22Rv1 (cell line): ENCODE measurements around the gene POT1.
"Not testable (repeated sequence)": the region's sequence is repeated elsewhere in the genome, so short reads cannot be mapped to it uniquely, and the experiment has no call there.

Source experiments
- H3K27ac ChIP-seq: fragments of 450-650 bp; 2 replicates; pipeline ENCODE4 v1.5.1; 2017
- CTCF ChIP-seq: fragments of 450-650 bp; IDR thresholded peaks from 2 replicates; pipeline ENCODE4 v1.5.1; 2017; ENCODE audit warnings: mild to moderate bottlenecking
- ZFX ChIP-seq: fragments of 450-650 bp; IDR thresholded peaks from 2 replicates; pipeline ENCODE4 v1.6.1; 2017; ENCODE audit warnings: antibody characterized with exemption, borderline replicate concordance

The POT1 gene

GRCh38 chr7:124929467-124930172 lies at the start of gene POT1:
TSS of gene POT1 (minus strand) at chr7:124929825. CDS start at chr7:124897173, 32,652 bp downstream.
- H3K27ac ChIP-seq: peak within 1 kb of the TSS; percentile 80
- TF ChIP-seq CTCF (no peak), ZFX (no peak)

- H3K27ac ChIP-seq: not testable (repeated sequence)
Observed at GRCh38 chr7:124975131-124975530, 45.5 kb upstream of the POT1 start.

GRCh38 chr7:124965553-124965952 lies 35.9 kb upstream of the POT1 start:
- TF ChIP-seq ZFX (no peak), CTCF (no peak)
- no peak overlapping the region for H3K27ac ChIP-seq

GRCh38 chr7:124959676-124960075 lies 30.1 kb upstream of the POT1 start:
- no peak for TF ChIP-seq CTCF
- TF ChIP-seq ZFX: no peak
- no peak overlapping the region for H3K27ac ChIP-seq

- not testable (repeated sequence) for H3K27ac ChIP-seq
Observed at GRCh38 chr7:124957952-124958351, 28.3 kb upstream of the POT1 start.

GRCh38 chr7:124956160-124956559 lies 26.5 kb upstream of the POT1 start:
- H3K27ac ChIP-seq: no peak overlapping the region
- TF ChIP-seq CTCF: no peak
- no peak for TF ChIP-seq ZFX

- no peak overlapping the region for H3K27ac ChIP-seq
- TF ChIP-seq CTCF (no peak), ZFX (no peak)
Observed at GRCh38 chr7:124954790-124955189, 25.2 kb upstream of the POT1 start.

GRCh38 chr7:124945680-124946079 lies 16.1 kb upstream of the POT1 start:
- TF ChIP-seq ZFX (no peak), CTCF (no peak)
- H3K27ac ChIP-seq: no peak overlapping the region

GRCh38 chr7:124943472-124943871 lies 13.8 kb upstream of the POT1 start:
- no peak for TF ChIP-seq CTCF
- no peak for TF ChIP-seq ZFX
- no peak overlapping the region for H3K27ac ChIP-seq
